HG03571 (cell line): ENCODE measurements around the gene SOCS6.
"Not testable (repeated sequence)": the region's sequence is repeated elsewhere in the genome, so short reads cannot be mapped to it uniquely, and the experiment has no call there.

Experiments used
- ATAC-seq: cut with Tn5 transposase; IDR thresholded peaks from one replicate; pipeline ENCODE4 v1.9.1; 2021; ENCODE audit not compliant: unreplicated experiment

The SOCS6 gene

DNA sequence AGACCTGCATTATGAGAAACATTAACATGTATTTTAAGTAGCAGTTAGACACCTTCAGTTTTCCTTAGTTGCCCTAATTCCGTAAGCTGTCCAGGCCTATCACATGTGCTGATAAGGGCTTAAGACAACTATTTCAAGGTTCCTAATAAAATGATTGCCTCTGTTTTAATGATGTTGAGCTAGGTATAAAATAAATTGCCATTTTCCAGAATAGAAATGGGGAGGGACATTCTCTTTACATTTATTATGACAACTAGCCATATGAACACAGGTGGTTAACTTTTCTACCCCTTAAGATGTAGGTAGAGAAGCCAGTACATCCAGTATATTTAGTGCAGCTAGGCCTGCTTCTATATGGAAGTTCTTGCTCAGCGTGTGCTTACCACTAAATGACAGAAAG, 65.9 kb downstream of the SOCS6 start:
- ATAC-seq, result no peak

DNA sequence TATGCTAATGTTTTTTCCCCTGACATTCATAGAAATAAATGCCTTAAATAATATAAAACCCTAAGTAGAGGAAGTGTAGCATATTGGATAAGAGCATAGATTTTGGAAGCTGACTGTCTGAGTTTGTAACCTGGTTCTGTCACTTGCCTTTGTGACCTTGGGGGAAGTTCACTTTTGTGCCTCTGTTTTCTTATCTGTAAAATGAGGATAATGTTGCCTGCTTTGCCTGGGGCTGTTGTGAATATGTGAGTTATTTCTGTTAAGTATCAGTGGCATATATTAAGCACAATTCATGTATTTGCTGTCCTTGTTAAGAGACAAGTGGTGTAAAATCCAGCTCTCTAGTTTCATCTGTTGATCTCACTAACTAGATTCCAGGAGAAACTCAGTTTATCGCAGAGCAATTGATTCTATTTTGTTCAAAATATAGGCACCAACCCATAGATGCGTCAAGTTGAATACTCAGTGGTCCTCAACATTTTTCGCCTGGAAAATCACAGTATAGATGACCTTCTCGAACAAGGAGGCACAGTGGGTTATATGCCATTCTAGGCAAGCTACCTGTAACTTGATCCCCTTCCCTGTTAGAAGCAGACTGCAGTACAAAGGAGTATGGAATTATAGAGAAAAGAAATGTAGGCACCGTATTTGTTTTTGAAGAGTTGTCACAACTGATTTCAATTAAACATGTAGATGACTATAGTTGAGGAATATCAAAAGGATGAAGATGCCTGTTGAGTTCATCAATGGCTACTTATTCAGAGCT, 67.0 kb downstream of the SOCS6 start:
- ATAC-seq, result no peak

DNA sequence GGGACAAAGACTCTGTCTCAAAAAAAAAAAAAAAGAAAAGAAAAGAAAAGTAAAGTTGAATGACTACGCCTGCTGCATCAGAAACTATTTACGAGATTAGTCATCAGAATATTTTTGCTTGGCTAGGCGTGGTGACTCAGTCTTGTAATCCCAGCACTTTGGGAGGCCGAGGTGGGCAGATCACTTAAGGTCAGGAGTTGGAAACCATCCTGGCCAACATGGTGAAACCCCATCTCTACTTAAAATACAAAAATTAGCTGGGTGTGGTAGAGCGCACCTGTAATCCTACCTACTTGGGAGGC, 69.2 kb downstream of the SOCS6 start:
- peak; percentile 57 for ATAC-seq

DNA sequence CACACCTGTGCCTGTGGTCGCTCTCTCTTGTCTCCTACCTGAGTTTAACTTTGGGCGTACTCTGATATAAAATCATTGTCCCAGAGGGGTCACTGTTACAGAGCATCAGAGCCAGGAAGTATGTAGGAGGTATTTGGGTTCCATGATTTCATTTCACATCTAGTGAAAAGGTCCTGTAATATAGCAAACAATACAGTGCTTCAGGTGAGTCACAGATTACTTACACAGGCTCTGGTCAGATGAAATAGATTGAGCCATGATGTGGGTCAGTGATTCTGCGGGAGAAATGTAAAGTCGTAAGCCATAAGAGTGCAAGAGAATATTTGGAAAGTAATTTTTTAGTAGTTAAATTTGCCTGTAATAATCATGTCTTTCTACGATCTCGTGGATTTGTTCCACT, 70.2 kb downstream of the SOCS6 start:
- no peak for ATAC-seq

DNA sequence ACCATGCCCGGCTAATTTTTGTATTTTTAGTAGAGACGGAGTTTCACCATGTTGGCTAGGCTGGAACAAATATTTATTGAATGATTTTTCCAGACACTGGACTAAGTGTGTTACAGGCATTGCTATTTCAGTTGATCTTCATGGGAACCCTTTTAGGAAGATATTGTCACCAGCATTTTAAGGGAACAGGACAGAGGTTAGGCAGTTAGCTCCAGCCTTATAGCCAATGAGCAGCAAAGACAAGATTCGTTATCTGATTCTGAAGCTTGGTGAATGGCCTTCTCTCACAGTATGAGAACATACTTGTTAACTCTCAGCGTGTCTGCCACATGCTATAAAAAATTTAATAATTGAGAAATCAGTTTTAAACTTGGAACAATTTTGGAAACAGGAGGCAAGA, 73.4 kb downstream of the SOCS6 start:
- ATAC-seq, result no peak

DNA sequence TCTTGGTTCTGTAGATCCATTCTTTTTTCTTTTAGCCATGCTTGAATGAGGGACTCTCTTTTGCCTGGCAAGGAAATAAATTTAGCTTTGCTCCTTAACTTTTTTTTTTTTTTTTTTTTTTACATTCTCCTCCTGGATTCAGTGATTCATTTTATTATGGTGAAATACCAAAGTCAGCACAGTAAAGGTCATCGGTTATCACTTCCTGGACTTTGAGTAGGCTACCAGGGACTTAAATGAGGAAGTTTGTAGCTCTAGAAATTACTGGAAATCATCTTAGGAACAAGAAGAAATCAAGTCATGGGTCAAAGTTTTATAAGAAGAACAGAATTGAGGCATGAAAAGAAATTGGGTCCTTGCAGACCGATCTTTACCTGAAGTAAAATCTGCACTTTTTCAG, 75.0 kb downstream of the SOCS6 start:
- ATAC-seq, result no peak

DNA sequence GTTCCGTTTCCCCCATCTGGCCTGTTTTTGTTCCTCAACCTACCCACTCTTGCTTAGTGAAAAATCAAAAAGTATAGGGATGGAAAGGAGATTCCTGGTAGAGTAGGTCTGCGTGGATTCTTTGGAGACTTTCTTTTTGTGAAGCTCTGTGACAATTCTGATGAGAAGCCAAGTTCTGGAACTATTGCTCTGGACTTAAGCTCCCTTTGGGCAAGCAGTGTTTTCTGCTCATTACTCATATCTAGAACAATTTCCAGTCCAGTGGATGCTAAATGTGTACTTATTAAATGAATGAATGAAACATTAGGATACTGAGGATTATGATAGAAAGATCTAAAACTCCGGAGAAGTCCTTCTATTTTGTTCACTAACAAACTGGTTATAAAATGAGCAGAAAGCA, 76.5 kb downstream of the SOCS6 start:
- ATAC-seq, result no peak

DNA sequence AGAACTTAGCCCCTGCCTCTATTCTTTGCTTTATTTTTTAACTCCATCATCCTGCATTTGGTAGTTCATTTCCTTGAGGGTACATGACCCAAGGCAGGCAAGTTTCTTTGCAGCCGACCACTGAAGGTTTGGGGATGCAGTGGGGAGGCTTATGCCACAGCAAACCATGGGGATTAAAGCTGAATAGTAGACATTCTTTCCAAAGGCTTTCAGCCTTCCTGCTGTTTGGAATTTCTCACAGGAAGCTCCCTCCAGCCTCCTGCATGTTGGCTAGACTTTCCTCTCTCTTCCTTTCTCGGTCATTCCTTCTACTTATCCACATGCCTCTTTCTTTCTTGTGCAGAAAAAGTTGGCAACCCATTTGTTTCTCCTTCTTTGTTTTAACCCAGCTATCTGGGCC, 77.3 kb downstream of the SOCS6 start:
- no peak for ATAC-seq

DNA sequence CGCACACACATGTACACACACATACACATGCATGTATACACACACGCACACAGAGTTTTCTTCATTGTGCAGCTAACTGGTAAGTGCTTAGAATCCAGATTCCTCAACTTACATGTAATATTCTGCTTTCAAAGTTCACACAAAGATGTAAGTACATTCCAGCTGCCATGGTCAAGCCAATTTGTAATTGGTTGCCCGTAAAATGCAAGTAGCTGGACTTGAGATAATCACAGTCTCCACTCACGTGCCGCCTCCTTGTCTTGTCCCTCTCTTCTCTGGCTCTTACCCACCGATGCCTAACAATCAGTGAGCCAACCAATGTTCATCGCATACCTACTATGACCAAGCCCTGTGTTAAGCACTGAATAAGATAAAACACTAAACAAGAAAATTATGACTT, 77.8 kb downstream of the SOCS6 start:
- ATAC-seq, result no peak

DNA sequence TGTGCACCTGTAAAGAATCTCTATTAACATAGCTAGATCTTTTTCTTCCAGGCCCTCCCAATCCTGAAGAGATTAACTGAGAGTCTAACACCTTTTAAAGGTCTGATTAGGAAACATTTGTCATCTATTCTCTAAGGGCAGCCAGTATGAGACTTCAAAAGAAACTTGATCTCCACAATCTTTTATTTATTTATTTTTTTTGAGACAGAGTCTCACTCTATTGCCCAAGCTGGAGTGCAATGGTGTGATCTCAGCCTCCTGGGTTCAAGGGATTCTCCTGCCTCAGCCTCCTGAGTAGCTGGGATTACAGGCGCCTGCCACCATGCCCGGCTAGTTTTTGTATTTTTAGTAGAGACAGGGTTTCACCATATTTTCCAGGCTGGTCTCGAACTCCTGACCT, 78.5 kb downstream of the SOCS6 start:
- ATAC-seq, result not testable (repeated sequence)

DNA sequence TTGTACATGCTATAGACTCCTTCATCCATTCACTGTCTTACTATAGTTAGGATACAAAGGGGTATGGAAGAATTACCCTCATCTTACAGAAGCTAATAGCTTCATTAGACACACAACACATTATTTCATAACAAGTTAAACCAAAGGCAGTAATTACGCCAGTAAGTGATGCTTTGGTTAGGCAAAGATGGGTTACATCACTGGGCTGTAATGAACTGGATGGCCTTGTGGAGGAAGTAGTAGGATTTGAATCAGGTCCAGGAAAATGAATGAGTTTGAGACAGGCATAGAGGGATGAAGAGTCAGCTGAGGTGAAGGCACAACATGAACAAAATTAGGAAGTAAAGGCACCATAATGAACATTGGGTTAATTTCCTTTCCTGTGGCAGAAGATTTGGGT, 80.1 kb downstream of the SOCS6 start:
- ATAC-seq, result no peak

DNA sequence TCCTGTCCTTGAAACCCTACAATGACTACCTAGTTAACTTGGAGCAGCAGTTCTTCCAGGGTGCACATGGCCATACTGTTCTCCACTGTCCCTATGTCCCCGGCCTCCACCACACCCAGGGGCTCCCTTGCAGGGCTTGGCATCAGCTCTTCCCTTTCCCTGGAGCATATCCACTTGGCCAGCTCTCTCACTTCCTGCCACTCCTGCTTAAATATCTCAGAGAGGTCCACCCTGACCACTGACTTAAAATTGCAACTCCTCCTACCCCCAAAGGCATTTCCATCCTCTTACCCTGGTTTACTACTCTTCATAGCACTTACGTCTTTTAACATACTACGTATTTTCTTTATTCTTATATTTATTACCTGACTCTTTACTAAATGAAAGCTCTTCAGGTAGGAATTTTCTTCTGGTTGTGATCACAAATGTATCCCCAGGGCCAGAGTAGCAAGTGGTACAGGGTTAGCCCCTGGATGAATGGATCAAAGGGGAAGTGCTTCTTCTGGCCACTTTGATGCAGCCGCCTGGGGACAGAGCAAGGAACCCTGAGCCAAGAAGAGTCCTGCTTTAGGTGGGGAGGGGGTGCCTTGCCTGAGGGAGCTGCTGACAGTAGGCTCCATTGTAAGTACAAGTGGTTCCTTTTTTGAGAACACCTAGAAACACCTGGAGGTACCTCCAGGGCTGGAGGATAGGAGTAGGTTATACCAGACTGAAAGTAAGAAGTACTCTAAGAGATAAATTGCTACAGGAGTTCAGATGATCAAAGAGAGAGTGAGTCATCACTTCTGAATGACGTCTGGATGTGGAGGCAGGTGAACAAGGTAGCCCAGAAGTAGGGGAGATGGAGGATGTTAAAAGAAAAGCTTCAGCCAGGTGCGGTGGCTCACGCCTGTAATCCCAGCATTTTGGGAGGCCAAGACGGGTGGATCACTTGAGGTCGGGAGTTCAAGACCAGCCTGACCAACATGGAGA, 82.2 kb downstream of the SOCS6 start:
- ATAC-seq, result no peak

DNA sequence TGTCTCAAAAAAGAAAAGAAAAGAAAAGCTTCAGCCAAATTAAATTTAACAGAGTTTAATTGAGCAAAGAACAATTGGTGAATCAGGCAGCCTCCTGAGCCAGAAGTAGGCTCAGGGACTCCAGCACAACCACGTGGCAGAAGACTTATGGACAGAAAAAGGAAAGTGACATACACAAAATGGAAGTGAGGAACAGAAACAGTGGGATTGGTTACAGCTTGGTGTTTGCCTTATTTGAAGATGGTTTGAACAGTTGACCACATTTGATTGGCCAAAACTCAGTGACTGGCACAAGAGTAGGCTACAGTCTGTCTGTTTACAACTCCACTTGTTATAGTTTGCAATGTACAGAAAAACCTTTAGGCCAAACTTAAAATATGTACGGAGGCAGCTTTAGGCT, 83.1 kb downstream of the SOCS6 start:
- no peak for ATAC-seq

DNA sequence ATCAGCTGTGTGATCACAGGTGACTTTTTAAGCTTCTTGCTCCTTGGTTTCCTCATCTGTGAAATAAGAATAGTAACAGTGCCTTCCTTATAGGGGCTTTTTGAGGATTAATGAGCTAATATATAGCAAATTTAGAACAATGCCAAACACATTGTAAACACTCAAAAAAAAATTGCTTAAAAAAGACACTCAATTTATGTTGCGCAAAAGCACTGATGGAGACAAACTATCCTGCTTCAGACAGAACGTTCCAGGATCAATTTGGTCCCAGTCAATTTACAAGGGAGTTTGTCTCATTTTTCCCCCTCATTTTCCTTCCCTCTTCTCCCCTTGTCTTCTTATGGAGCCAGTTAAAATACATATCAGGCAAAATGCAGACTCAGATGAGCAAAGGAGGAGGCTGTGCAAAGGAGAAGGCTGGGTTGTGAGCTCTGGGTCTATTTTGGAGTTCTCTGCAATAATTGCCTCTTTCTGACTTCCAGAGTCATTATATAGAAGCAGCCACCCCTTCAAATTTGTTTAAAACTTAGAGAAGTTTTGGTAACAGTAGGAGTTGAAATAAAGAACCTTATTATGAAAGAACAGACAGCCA, 83.7 kb downstream of the SOCS6 start:
- no peak for ATAC-seq

DNA sequence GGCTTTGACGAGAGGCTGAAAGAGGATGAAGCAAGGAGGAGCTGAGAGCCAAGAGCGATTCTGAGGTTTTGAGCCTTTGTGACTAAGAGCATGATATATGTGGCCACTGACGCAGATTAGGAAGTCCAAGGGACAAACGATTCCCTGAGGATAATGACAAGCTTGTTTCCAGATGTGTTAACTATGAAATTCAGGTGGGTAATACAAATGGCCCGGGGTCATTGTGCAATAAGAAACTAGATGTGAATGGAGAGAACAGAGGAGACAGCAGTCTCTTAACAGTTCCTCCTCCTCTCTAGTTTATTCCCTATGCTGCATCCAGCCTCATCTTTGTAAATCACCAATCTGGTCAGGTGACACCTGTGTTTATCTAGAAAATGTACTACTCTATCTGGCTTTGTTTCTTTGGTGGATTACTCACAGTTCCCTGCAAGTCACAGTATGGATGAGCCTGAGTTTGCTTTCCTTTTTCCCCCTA, 84.2 kb downstream of the SOCS6 start:
- no peak for ATAC-seq

DNA sequence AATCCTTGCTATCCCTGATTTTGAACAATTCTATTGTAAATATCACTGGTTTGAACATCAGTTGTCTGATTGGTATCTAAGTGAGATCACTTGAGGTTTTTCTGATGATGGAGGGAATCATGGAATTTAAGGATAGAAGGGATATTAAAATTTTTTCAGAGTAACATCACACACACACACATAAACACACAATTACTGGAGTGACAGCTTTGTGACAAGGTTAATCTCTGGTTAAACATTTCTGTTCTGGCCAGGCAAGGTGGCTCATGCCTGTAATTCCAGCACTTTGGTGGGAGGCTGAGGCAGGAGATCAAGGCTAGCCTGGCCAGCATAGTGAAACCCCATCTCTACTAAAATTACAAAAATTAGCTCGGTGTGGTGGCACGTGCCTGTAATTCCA, 85.3 kb downstream of the SOCS6 start:
- ATAC-seq, result no peak

DNA sequence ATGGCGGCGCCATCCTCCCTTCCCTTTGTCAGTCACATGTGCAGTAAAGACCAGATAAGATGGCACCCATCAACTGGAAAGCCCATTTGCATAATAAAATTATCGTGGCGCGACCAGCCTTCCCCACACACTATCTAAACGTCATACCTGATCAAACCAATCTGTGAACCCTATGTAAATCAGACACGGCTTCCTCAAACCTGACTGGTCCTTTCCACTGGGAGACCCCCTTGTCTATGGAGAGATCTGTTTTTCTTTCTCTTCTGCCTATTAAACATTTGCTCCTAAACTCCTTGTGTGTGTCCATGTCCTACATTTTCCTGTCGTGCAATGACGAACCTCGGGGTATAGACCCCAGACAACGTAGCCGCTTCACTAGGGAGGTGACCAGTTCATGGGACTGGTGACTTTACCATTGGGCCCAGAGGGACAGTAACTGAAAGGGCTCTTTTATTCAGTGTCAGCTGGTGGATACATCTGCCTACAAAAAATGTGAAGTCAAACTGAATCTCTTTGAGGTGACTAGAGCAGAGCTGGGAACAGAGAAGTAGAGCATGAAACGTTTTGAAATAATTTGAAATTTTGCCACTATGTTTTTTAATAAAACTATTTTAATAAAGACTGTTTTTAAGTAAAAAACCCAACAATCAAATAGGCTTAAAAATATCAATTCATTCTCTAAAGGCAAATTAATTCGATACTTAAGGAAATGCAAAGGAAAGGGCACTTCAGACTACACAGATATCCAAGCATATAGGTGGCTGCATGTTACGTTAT, 87.5 kb downstream of the SOCS6 start:
- no peak for ATAC-seq

DNA sequence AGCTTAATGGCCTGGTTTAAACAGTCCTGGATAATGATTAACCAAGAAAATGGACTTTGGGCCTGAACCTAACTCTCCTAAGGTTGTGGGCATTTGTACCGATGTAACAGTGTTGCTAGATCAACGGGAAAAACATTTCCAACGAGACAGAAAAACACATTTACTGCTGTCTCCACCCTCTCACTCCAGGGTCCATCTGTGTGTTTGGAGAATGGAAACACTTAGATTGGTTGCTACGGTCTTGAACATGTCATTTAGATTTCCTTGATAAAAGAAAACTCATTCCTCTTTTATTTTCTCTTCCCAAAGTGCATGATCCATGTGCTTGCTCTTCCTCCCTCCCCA, 88.0 kb downstream of the SOCS6 start:
- ATAC-seq, result no peak

DNA sequence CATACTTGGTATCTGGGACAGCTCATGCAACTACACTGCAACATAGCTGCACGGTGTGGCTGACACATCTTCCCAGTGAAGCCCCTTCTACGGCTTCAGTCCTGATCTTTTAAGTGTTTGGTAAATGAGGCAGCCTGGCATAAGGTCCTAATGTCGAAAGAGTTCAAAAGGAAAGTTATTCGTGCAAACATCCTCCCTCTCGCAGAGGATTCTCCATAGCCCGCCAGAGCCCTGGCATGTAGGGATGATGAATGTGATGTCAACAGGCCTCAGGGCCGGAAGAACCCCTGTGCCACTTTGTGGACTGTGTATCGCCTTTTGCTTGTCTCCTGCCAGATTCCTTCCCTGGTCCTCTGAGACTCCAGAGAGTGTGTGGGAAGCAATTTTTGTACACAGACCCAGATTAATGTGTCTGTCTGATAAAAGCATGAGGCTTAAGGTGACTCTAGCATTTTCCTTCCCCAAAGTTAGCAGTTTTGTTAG, 88.5 kb downstream of the SOCS6 start:
- ATAC-seq, result no peak

DNA sequence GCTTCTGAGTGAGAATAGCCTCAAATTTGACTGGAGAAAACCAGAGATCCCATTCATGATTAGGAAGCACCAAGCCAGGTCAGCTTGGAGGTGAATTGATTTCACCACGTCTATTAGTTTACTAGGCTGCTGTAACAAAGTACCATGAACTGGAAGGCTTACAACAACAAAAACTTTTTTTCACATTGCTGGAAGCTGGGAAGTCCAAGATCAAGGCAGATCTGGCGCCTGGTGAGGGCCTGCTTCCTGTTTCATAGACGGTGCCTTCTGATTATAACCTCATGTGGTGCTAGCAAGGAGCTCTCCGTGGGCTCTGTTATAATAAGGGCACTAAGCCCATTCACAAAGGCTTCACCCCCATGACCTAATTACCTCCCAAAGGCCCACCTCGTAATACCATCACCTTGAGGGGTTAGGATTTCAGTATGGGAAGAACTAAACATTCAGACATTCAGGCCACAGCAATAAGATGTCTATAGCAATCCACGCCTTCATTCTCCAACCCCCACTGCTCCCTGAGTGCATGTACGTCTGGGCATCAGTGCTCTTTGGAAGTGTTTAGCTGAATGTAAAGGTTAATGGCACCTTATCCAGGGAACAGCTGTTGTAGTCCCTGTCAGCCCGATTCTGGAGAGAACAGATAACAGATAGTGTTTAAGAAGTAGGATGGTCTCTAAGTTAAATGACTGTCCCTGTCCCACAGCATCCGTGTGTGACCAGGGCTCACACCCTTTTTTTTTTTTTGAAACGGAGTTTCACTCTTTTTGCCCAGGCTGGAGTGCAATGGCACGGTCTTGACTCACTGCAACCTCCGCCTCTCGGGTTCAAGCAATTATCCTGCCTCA, 89.2 kb downstream of the SOCS6 start:
- ATAC-seq, result no peak
